ENCODE results near the gene MAD2L2.

MAD2L2 gene

DNA sequence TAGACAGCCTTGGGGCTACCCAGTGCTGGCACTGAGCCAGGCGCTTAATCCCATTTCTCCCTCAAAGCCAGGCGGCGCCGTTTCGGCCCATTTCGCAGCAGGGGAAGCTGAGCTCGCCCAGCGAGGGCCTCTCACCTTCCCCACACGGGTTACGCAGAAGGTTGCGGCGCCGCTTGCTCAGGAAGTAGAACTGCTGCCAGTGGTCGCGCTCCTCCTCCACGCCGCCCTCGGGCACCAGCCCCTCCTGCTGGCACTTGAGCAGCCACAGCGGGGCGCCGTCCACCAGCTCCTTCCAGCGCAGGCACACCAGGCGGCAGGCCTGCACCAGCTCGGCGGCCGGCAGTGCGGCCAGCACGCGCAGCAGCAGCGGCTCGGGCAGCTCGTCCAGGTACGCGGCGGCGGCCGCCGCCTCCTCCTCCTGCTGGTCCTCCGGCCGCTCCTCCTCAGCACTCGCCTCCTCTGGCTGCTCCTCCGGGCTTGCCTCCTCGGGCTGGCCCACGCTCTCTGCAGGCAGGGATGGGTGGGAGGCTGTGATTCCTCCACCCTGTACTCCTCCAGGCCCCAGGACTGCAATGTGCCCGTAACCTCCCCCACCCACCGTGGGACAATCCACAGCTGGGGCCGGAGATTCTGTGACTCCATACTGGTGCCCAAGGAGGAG is 30.5 kb downstream of the MAD2L2 start:
- no peak for DNase-seq (ENCODE audit: low read depth)
- peak; percentile 72 for TF ChIP-seq CTCF (IDR thresholded peaks at IDR 0.05; ENCODE audit: control insufficient read depth, insufficient read depth, low read depth, low read length, missing control alignments)
- H3K4me3 ChIP-seq (ENCODE audit: control insufficient read depth, low read depth, low read length) = no peak overlapping the region

DNA sequence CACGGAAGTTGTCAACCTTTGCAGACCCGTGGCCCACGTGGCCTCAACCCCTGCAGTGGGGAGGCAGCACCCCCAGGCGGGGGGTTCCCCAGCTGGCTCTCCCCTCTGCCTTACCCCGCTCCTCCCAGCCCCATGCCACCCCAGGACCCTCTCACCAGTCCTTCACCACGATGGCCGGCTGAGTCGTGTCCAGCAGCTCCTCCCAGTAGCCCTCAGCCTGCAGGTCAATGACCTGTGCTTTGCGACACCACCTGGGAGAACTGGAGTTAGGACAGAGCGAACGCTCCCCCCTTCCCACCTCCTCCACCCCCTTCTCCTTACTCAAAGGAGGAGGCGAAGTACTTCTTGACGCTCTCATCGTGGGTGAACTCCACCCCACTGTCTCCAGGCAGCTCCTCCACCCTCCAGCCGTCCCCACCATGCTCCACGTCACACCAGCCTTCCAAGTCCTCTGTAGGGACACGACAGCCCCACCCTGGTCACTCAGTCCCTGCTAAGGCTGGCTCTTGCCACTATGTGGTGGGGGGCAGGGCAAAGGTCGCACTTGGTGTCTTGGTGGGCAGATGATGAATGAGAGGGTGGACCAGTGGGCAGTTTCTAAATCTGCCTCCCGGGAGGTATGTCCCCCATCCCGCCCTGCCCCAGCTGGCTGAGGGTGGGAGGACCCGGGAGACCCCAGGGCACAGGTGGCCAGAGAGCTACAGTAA is 31.2 kb downstream of the MAD2L2 start:
- no peak for TF ChIP-seq CTCF (IDR thresholded peaks at IDR 0.05; ENCODE audit: control insufficient read depth, insufficient read depth, low read depth, low read length, missing control alignments)
- no peak for DNase-seq (ENCODE audit: low read depth)
- no peak overlapping the region for H3K4me3 ChIP-seq (ENCODE audit: control insufficient read depth, low read depth, low read length)

- TF ChIP-seq CTCF (IDR thresholded peaks at IDR 0.05; ENCODE audit: control insufficient read depth, insufficient read depth, low read depth, low read length, missing control alignments) = no peak
- no peak for DNase-seq (ENCODE audit: low read depth)
- no peak overlapping the region for H3K4me3 ChIP-seq (ENCODE audit: control insufficient read depth, low read depth, low read length)
These were observed 31.7 kb downstream of the MAD2L2 start for GRCh38 chr1:11649237-11649623.

DNA sequence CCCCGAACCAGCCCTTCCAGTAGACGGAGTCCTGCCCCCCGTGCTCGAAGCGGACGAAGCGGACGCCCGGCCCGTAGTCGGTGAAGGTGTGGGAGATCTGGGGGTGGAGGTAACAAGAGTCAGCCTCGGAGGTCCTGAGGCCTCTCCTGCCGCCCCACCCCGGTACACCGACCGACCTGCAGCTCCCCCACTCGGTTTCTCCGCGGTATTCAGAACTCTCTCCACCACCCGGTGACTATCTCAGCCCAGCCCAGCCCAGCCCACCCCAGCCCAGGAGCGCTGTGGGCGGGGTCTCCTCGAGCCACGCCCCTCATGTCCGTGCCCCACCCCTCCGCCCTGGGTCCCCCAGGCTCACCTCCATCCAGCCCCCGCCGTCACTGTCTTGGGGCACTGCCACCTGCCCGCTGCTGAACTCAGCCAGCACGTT is 32.2 kb downstream of the MAD2L2 start:
- DNase-seq (ENCODE audit: low read depth) = no peak
- TF ChIP-seq CTCF (IDR thresholded peaks at IDR 0.05; ENCODE audit: control insufficient read depth, insufficient read depth, low read depth, low read length, missing control alignments) = no peak
- H3K4me3 ChIP-seq (ENCODE audit: control insufficient read depth, low read depth, low read length) = no peak overlapping the region

- no peak for DNase-seq (ENCODE audit: low read depth)
- no peak overlapping the region for H3K4me3 ChIP-seq (ENCODE audit: control insufficient read depth, low read depth, low read length)
- TF ChIP-seq CTCF (IDR thresholded peaks at IDR 0.05; ENCODE audit: control insufficient read depth, insufficient read depth, low read depth, low read length, missing control alignments) = no peak
These were observed 32.9 kb downstream of the MAD2L2 start for GRCh38 chr1:11648039-11648438.

- DNase-seq (ENCODE audit: low read depth) = no peak
These were observed 33.6 kb downstream of the MAD2L2 start for GRCh38 chr1:11647333-11647732.

More at GRCh38 chr1:11647333-11647732, 33.6 kb downstream of the MAD2L2 start:
- no peak overlapping the region for H3K4me3 ChIP-seq (ENCODE audit: control insufficient read depth, low read depth, low read length)
- TF ChIP-seq CTCF (IDR thresholded peaks at IDR 0.05; ENCODE audit: control insufficient read depth, insufficient read depth, low read depth, low read length, missing control alignments) = no peak
